HG03378 (cell line): ENCODE data around the gene CIDEB.

Experiments
- ATAC-seq: cut with Tn5 transposase; IDR thresholded peaks from one replicate; pipeline ENCODE4 v1.9.1; 2021; ENCODE audit warnings: mild to moderate bottlenecking, moderate library complexity; ENCODE audit not compliant: unreplicated experiment

Gene CIDEB

GRCh38 chr14:24270537-24271133, 37.1 kb downstream of the CIDEB start:
- no peak for ATAC-seq

- no peak for ATAC-seq
Observed at GRCh38 chr14:24269910-24270536, 37.8 kb downstream of the CIDEB start.

- no peak for ATAC-seq
Observed at GRCh38 chr14:24269368-24269767, 38.4 kb downstream of the CIDEB start.

GRCh38 chr14:24268225-24268624, 39.6 kb downstream of the CIDEB start:
- ATAC-seq: no peak

DNA sequence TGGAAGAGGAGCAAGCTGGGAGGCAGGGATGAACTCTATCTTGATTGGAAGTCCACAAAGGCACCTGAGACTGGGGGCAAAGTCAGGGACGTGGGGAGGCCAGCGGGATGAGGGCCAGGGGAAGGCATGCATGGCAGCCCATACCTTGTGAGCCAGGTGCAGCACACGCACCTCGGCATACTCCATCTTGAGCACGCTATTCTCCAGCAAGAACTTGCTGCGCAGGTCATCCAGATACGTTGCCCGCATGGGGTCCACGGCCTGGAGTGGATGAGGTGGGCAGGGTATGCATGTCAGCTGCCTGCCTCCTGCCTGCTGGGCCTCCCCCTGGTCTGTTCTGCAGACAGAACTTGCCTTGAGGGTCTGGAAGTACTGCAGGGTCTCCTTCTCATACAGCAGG, 40.3 kb downstream of the CIDEB start:
- ATAC-seq: no peak

GRCh38 chr14:24266344-24267244, 41.2 kb downstream of the CIDEB start:
- ATAC-seq: no peak

DNA sequence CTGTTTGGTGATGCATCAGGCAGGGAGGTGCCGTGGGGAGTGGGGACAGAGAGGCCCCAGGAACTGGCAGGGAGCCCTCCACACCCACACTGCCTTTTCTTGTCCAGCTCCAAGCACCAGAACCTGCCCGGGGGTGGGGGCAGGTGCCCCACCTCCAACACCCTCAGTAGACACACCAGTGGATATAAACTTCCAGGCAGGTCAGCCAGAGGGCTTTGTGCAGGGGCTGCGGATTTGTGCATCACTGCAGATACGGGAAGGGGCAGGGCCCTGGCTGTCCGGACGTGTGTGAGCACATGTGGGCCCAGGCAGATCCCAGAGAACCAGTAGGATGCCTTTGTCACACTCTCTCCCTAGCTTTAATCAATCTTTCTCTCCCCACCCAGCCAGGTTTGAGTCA, 43.5 kb downstream of the CIDEB start:
- ATAC-seq: no peak

- ATAC-seq: no peak
Observed at GRCh38 chr14:24263848-24264247, 43.9 kb downstream of the CIDEB start.

DNA sequence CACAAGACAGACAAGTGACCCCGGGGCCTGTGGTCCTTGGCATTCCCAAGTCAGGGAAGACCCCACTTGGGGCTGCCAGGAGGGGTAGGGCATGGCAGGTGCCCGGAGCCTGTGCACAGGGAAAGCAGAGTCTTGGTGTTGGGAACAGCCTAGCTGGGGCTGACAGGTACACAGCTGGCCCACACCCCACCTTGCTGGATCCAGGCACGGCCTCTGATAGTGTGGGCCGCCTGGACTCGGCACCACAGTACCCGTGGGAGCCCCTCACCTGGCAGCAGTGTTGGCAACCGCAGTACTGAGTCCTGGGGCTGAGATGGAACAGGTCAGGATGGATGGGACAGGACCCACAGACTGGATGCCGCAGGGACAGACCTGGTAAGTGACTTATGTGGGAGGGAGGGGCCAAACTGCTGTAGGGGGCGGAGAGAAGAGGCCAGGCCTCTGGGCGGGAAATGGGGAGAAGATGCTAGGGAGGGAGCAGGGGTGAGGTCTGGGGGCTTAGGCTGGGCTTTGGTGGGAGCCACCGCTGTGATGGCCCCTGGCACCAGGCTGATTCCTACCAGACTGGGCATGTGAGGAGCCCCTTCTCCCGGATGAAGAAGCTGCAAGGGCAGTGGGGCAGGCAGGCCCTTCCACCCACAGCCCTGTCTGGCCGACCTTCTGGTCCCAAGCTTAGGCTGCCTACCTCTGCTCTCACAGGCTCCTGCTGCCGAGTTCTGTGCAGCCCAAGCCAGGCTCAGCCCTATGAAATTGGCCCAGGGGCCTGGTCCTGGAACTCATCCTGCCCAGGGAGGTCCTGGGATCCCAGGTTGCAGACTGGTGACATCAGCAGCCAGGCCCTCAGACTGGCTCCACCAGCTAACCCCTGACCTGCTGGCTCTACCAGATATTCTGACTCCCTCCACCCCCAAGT, 44.7 kb downstream of the CIDEB start, which contains the start of gene TGM1:
Gene TGM1, minus strand, starts transcription at position 357 of the 913 bp plus-strand sequence. CDS start 825 bp downstream, outside the sequence.
- ATAC-seq: no peak

- no peak for ATAC-seq
Observed at GRCh38 chr14:24261969-24262327, 45.8 kb downstream of the CIDEB start.

DNA sequence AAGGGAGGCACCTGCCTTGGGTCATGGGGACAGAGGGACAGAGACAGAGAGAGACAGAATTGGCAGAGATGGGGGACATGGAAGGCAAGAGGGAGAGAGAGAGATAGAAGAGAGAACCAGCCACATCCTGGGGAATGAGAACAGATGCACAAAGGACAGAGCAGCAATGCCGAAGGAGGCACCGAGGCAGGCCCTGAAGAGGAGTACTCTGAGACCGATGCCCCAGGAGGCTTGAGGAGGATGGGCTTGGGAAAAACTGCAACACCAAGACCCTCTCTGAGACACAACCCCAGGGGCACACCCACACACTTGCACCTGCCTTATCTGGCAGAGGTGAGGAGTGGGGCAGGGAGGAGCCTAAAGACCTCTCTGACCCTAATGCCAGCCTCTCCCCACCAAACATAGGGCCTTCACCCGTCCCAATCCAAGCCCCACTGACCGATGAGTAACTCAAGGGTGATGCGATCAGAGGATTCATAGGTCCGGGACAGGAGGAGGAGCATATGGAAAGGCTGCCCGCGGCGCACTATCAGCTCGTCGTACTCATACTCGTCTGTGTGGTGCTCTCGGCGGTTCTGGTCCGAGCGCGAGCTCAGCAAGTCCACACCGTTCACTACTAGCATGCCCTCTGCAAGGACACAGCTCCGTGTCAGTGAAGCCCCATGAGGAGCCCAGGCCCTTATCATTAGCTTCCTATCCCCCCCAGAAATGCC, 46.4 kb downstream of the CIDEB start:
- ATAC-seq: no peak

DNA sequence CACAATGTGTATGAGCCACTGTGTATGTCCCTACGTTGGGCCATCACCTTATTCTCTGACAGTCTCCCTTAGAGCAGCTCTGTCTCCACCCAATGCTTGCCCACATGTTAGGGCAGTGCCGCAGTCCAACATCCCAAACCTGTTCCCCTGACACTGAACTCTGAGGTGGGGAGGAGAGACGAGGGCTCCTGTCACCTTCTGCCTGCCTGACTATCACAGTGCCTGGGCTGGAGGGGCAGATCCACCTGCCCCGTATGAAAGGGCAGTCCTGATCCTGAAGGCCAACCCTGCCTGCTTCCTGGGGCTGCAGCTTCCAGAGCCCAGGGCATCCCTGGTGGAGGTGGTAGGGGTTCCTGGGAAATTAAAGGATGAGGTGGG, 47.0 kb downstream of the CIDEB start:
- ATAC-seq: no peak

DNA sequence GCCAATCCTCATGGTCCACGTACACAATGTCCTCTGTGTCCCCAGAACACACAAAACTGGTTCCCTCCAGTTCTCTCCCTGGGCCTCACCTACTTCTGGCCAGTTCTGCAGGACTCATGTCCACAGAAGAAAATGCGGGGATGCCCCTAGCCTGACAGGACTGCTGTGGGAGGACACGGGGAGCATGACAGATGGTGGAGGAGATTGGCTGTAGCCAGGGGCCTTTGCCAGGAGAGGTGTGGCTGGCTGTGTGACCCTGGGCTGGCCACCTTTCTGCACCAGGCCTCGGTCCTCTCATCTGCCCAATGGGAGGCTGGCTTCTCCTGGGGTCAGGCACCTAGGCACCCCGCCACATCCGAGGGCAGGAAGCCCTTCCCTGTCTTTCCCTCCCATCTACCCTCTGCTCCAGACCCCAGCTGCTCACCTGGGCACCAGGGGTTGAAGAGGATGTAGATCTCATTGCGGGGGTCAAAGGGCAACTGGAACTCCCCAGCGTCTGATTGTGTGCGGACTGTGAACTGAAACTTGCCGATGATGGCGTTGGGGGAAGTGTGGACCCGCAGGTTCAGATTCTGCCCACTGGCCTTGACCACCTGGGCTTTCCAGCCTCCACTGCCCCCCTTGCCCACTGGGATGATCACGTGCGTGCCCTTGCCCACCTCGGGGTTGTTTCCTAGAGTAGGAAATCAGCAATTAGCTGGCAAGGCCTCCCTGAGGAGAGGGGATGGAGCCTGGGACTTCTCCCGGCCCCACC, 47.6 kb downstream of the CIDEB start:
- ATAC-seq: no peak

- no peak for ATAC-seq
Observed at GRCh38 chr14:24259282-24260025, 48.3 kb downstream of the CIDEB start.

- no peak for ATAC-seq
Observed at GRCh38 chr14:24258548-24259265, 49.1 kb downstream of the CIDEB start.

GRCh38 chr14:24258119-24258518, 49.7 kb downstream of the CIDEB start:
- ATAC-seq: no peak

DNA sequence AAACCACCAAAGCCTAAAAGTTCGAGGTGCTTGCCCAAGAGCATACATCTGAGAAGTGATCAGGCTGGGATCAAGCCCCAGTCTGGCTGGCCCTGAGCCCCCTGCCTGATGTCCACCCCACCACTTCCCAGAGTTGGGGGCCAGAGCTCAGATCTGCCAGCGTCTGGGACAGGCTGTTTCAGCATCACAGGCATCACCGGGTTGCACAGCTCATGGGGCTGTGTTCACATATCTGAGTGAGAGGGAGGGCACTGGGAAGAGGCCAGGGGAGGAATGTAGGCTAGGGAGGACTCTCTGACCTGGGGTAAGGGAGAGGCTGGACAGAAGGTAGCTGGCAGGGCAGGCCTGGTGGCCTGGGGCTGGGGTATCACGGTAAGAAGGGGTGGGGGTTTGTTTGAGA, 50.8 kb downstream of the CIDEB start:
- ATAC-seq: no peak
